NCI-H1105 (cell line): Measurements from ENCODE around the gene GATAD2A.
"Not testable (repeated sequence)": the region's sequence is repeated elsewhere in the genome, so short reads cannot be mapped to it uniquely, and the experiment has no call there.

Source experiments
- DNase-seq: peaks from one replicate; lab custom pipeline; 2025; lab: John Stamatoyannopoulos, UW

The GATAD2A gene

DNA sequence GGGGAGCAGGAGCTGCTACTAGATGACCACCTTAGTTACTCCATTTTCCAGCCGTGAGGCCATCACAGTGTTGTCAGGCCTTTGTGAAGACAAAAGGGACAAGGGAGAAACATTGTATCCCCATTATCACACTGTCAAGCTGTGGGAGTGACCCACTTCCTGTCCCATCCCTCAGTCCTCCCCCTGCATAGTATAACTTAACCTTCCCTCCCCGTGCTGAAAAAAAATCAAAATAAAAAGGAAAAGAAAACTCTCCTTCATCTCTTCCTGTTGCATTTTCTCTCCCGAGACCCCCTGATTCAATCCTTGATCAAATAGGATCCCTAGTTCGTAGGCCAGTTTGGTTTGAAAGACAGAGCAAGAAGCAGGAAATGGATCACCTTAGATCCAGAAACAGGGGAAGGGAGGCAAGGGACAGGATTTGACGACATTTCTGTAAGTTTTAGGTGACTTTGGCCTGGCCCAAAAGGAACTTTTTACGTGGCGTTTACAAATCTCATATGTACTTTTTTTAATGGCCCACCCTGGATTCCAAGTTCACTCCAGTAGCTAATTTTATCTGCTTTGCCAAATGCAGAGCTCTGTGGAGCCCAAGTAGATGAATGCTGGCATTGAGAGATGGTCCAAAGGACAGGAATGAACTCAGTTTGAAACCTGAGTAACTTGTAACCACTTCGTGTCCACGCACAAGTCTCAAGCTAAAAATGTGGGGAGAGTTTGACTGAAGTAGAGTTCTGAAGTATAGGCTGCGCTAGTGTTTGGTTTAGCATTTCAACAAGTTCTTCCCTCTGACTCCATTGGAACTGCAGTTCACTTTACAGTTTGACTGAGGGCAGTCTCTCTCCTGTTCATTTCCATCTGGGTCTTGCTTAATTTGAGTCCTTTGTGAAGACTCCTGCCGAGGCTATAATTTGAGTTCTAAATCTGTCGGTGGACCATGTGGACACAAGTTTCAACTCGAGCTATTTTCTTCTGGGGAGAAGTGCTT is 16.6 kb upstream of the GATAD2A start:
- DNase-seq, result no peak

DNA sequence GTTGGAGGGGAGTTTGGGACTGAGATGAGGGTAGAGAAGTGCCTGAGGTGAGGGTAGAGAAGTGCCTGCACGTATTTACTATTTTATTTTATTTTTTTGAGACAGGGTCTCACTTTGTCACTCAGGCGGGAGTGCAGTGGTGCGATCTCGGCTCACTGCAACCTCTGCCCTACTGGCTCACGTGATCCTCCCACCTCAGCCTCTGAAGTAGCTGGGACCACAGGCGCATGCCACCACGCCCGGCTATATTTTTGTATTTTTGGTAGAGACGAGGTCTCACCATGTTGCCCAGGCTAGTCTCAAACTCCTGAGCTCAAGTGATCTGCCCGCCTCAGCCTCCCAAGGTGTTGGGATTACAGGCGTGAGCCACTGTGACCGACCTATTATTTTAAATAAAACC is 15.8 kb upstream of the GATAD2A start:
- DNase-seq, result not testable (repeated sequence)

DNA sequence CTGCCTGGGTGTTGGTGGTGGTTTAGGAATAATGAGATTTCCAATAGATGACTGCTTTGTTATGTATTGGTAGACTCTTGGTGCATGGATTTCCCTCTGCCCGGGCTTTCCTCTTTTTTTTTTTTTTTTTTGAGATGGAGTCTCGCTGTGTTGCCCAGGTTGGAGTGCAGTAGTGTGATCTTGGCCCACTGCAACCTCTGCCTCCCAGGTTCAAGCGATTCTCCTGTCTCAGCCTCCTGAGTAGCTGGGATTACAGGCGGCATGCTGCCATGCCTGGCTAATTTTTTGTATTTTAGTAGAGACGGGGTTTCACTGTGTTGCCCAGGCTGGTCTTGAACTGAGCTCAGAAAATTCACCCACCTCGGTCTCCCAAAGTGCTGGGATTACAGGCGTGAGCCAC is 11.1 kb upstream of the GATAD2A start:
- not testable (repeated sequence) for DNase-seq

DNA sequence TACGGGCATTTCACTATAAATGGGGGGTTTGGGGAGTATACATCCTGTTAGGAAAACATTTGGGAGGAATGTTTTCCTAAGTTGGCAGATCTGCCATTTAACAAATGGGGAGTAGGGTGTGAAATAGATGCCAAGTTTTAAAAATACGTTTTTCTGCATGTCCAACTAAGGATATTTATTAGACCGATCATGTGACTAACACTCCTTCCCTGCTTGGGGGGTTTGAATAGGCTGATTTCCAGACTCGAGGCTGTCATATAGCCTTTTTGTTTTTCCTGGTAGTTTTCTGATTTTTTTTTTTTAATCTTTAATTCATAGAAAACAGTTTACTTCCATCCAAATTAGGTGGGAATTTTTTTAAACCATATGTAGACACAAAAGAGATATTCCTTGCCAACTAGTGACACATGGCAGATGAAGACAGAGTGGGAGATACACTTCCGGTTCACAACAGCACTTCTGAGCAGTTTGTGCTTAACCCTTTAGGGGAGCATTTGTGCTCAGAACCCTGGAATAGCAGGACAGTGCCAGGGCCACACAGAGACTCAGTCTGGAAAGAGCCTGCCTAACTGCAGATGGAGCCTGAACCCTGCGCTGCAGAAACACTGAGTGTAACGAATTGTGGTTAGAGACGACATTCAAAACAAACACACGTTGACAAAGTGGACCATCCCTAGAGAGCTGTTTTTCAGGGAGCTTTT is 5.6 kb upstream of the GATAD2A start:
- no peak for DNase-seq

DNA sequence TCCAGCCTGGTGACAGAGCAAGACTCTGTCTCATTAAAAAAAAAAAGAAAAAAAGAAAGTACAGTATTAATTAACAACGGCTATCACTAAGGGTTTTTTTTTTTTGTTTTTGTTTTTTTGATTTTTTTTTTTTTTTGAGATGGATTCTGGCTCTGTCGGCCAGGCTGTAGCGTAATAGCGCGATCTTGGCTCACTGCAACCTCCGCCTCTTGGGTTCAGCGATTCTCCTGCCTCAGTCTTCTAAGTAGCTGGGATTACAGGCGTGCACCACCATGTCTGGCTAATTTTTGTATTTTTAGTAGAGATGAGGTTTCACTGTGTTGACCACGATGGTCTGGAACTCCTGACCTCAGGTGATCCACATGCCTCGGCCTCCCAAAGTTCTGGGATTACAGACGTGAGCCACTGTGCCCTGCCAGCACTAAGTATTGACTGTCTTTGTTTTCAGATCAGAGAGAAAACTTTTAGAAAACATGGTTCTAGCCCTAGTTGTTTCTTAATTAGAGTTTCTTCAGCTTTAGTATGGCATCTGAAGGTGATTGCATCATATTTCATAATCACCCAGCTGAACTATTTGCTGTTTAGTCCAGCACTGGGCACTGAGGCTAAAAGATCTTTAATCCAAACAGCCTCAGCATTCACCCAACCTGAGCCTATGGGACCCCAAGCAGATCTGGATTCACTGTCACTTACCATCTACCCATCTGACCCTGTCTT is 2.7 kb upstream of the GATAD2A start:
- no peak for DNase-seq

DNA sequence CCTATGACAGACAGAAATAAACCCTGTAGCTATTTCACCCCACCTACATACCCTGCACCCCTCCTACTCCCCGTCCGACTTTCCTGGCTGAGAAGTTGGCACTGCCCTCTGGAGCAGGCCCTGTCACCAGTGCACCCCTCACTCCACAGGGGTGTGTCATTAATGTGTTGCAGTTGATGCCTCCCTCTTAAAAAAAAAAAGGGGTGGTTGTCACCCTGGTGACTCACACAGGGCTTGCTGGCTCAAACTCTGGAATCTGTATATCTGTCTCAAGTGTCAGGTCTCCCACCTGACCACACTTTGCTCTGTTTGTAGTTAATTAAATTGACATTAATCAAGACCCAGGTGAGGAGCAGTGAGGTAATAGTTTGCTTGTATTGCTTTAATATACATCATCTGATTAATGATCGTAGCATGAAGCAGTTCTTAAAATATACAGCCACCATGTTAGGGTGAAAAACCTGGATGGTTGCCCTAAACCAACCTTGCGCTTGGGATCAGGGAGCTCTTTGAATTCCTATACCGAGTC is 2.0 kb upstream of the GATAD2A start:
- DNase-seq, result no peak

DNA sequence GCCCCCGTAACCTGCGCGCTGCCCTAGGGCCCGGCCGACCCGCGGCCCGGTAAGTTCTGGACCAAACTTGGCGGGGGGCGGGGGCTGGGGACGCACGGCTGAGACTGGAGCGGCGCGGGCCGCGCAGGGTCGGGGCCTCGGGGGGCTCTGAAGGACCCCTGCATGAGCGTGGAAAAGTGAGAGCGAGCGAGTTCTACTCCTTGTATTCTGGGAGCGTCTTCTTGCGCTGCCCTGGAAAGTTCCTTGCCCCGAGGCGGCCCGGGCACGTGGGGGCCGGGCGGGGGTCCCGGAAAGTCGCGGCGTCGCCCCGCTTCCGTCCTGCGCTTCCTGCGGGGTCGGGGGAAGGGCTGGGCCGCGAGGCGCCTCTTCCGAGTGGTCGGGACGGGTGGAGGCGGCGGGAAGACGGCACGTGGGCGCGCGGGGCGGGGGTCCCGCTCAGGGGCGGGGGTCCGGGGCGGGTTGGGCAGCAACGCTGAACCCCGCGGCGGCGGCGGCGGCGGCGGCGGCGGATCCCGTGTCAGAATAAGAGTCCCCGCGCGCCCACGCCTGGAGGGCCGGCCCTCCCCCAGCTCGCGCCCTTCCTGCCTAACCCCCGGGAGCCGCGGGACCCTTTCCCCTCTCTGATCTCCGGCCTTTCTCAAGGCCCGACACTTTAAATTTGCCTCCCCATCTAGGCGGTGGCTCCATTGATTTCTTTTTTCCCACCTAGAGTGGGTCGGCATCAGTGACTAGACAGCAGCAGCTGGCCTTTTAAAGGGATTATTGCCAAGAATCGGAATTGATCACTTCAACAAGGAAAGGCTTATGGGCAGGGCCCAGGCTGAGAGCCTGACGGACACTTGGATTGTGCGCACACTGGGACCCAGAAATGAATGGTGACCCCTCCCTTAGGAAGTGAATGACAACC is 749 bp downstream of the GATAD2A start:
- DNase-seq, result peak; percentile 53

DNA sequence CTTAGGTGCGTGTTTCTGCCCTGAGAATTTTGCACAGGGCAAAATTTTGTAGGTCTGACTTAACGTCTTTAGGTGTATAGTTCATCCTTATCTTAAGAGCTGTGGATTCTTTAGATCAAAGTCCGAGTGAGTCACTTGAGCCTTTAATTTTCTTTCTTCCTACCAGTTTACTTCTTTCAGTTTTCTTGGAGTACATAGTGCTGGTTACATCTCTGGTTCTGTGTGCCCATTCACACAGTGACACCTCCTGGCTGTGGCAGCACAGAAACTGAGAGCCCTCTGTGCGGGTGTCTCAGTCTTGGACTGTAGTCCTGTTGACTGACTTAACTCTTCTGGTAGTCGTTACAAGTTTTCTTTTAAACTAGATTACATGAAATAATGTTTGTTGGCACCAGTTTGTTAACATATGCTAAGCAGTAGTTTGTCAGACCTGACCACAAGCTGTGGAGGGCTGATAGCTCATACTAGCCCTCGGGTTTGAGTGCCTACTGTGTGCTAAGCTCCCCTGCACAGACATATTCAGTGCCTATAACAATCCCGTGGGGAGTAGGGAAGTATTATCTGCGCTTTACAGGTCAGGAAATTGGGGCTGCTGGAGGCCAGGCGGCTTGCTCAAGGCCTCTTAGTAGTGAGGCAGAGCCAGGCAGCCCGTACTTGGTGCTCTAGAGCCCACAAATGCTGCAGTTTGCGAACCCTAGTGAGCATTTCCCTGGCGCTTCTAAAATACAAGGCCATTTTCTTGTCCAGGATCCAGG is 1.6 kb downstream of the GATAD2A start:
- DNase-seq, result no peak

DNA sequence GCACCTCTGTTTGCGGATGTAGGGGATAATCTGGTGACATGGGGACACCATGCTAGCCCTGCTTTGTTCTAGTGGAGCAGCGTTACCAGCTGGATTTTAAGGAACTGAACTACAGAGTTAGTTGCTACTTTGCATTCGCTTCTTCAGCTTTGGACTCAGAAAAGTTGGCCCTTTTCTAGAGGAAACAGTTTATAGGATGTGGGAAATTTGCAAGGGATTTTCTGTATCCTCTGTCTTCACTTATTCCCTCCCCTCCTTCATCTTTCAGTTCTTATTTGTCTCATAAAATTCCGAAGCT is 2.1 kb downstream of the GATAD2A start:
- DNase-seq, result no peak

DNA sequence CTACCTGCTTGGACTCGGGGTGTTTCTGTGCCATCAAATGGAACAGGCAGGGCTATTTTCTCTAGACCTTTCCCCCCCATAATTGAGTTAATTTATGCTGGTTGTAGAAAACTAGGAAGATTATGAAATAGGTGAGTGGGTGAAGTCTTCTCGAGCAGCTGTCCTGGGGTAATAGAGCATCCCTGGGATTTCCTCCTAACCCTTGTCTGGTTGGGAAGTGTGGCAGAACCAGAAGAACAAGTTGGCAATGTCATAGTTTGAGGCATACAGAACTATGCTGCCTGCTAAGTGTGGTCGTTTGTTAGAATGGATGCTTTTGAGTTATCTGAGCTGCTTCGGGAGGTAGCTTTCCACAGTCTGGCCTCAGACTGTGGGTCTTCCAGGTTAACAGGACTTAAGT is 3.7 kb downstream of the GATAD2A start:
- no peak for DNase-seq

DNA sequence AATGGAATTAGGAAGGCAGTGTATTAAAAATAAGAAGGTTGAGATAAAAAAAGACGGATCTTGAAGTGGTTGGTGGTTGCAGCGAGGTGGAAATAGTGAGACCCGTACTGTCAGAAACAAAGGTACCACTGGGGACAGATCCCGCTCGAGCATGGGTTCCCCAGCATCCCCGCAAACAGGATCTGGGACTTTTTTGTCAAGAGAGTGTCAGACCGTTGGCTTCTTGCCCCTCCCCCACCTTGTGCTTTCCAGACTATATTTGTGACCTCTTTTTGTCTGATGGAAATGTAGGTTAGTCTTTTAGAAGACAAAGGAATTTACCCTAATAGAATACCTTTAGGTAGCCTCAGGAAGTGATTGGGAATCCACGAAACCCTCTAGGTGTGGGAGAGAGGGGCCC is 4.2 kb downstream of the GATAD2A start:
- DNase-seq, result no peak

DNA sequence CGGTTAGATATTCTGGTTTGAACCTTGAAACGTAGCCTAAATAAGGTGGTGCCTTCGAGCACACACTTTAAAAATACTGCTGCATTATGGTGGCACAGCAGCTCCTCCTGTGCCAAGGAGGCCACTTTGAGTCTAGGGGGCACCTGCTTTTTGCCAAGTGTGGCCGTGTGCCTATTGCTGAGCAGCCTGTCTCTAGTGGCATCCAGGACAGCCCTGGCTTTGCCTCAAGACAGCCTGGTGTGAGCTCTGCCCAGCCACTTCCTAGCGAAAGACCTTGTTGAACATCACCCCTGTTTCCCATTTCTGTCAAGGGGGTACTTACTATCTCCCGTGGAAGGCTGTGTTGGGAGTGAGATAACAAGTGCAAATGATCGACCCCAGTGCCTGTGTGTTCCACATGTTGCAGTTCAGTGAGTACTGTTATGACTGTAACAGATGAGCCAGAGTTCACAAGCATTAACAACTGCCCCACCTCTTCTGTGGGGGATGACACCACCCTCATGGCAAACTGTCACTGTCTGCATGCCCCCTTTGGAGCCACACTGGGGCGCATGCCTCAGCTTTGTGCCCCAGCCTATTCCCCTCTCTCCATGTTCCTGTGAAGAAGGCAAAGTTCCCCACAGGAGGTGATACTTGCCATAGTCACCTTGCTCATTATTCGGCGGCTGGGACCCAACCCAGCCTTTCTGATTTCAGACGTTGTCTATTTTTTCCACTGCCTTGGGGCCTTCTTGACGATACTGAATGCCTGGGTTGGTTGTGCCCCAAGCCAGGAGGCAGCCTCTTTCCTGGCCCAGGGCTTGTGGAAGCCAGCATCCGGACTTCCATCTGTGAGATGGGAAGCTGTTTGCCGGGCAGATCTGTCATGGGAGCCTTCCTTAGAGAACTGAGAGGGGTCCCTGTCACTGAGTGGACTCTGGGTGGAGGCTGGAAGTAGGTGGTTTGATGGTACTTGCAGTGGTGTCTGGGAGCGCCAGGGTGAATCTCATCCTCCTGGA is 5.4 kb downstream of the GATAD2A start:
- no peak for DNase-seq

DNA sequence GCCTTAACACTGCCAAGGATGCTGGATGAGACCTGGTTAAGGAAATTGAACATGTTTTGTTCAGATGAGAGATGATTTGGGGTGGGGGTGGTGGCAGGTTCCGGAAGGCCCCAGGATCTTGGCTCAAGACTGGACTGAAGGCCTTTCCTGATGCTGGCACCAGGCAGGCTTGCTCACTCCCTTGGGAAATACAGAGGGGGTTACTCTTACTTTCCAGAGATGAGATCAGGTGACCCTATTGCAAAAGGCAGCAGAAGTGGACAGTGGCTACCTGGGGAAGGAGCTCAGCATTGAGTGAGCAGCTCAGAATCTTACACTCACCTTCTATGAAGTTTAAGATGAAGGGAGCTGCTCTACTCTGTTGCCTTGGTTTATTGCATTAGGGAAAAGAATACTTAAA is 10.8 kb downstream of the GATAD2A start:
- no peak for DNase-seq

DNA sequence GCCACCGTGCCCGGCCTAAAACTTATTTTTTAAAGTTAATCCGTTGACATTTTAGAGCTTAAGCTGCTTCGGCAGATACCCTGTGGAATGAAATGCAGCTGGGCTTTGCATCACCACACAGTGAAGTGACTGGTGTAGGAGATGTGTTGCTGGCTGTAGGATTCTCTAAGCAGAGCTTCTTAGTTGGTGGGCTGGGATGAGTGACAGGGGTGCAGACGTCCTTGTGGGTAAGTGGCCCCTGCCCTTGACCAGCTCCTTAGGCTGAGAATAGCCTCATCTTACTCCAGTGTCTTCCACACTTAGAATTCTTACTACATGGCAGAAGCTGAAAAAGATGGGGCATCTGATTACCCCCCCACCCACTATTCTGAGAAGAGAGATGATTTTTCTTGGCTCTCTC is 11.6 kb downstream of the GATAD2A start:
- DNase-seq, result no peak

DNA sequence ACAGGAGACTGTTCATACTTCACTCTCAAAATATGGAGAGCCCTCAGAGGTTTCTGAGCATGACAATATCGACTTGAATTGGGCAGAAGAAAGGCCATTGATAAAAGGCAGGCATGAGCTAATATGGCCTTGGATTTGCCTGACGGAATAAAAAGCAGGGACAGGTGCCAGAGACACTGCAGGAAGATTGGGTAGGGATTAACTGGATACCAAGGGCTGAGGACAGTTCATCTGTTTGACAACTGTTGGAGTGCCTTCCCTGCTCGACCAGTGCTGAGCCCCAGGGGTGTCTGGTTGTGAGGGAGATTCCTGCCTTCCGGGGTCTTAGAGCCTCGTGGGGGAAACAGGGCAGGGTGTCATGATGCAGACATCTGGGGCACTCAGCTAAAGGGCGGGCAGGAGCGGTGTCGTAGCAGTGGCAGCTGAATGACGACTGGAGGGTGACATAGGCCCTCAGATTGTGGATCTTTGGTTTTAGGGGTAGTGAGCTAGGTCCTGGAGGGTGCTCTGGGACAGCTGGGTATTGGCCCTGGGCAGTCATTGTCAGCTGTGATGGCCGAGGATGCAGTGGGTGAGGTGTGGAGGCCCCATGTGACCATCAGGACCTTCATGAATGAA is 12.3 kb downstream of the GATAD2A start:
- no peak for DNase-seq

DNA sequence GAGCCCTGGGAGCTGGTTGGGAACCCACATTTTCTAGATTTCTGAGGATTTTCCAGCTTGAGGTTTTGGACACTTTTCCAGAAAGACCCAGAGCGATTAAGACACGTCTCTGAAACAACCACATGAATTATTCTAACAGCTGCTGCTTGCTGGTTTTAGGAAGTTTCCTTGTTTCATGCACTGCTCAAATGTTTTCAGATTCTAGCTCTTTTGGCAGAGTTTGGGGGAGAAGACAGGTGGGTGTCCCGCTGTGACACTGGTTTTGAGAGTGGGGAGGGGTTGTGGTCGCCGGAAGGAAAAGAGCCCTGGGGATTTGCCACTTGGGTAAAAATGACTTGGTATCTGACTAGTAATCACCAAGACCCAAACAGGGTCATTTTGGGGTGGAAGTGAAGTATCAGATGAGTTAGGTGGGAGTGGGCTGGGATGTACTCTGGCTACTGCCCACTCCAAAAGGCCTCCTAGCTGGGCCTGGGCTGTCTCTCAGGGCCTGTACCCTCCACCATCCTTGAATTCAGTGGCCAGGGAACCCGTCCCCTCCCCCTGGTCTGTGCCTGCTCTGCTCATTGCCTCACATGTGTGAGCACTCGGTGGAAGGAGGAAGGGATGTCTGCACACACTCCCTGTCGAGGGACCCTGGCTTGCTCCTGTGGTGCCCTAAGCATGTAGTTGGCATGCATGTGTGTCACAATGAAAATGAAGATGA is 13.2 kb downstream of the GATAD2A start:
- no peak for DNase-seq

DNA sequence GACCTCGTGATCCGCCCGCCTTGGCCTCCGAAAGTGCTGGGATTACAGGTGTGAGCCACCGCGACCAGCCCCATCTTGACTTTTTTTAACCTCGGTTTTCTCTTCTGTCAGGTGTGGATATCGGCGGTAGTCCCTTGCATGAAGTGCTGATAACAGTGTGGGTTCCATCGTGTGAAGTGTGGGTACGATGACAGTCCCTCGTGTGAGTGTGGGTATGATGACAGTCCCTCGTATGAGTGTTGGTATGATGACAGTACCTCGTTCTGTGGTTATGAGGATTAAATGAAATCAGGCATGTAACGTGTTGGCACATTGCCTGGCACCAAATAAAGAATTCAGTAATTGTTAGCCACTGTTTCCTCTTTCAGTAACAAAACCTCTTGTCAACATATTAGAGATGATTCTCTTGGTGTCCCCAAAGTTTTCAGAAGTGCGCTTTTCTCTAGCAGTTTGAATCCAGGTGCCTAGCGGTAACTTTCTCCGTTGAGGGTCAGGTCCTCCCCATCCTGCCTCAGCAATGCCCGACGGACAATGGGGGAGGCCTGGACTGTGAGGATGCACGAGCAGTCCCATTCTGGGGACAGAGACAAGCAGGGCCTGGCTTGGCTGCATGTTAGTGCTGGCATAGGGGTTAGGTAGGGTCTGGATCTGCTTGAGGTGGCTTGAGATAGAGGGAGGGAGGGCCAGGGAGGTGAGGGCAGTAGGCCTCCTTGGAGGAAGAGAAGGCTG is 15.3 kb downstream of the GATAD2A start:
- DNase-seq, result no peak

DNA sequence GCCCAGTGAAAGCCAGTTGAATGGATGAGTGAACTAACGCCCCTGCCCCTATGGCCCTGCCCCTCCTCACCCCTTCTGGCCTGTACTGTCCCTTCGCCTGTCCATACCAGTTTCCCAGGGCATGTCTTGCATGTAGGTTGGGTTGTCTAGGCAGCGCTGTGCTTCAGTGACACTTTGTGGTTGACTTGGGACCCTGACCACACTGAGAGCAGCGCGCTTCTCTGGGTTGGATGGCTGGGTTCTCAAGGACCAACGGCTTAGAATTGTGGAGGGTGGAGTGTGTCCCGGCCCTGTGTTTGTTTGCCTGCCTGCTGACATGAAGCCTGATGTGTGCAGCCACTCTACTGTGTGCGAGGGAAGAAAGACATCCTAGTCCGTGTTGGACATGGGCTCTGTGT is 15.8 kb downstream of the GATAD2A start:
- no peak for DNase-seq
